GM23338 (cell line): Measurements from ENCODE around the gene APOBEC3A. TPM values are rescaled to one million over a fixed set of nuclear protein-coding genes. Genes with fewer than 3 reads are reported as not detected.

Source experiments
- ATAC-seq: fragments of 200-7000 bp; cut with Tn5 transposase; 3 replicates; pipeline ENCODE4 v1.9.1; 2020
- DNase-seq: peaks from one replicate; pipeline ENCODE4 v3.0.0-alpha.2; 2015; ENCODE audit warnings: low spot score
- H2AFZ ChIP-seq: fragments of 200-600 bp; sonication (generic); 2 replicates; pipeline ENCODE4 v1.8.0; 2016; ENCODE audit warnings: antibody characterized with exemption, mild to moderate bottlenecking, moderate library complexity
- H3F3A ChIP-seq: fragments of 200-600 bp; sonication (generic); replicated peaks from 2 replicates; pipeline ENCODE4 v1.8.0; 2017; ENCODE audit warnings: antibody characterized with exemption, mixed run types, low read depth
- H3K27ac ChIP-seq: fragments of 200-600 bp; sonication (generic); 2 replicates; pipeline ENCODE4 v1.6.1; 2016; ENCODE audit warnings: low read depth
- H3K27me3 ChIP-seq: fragments of 200-600 bp; sonication (generic); 2 replicates; pipeline ENCODE4 v1.8.0; 2016; ENCODE audit warnings: mild to moderate bottlenecking, mixed run types, moderate library complexity; ENCODE audit not compliant: insufficient read depth
- H3K36me3 ChIP-seq: fragments of 200-600 bp; sonication (generic); 2 replicates; pipeline ENCODE4 v1.8.0; 2016; ENCODE audit warnings: mild to moderate bottlenecking; ENCODE audit not compliant: insufficient read depth
- H3K4me1 ChIP-seq: fragments of 200-600 bp; sonication (generic); 2 replicates; pipeline ENCODE4 v1.8.0; 2016; ENCODE audit warnings: mild to moderate bottlenecking, moderate library complexity; ENCODE audit not compliant: insufficient read depth
- H3K4me2 ChIP-seq: fragments of 200-600 bp; sonication (generic); 2 replicates; pipeline ENCODE4 v1.7.1; 2017; ENCODE audit warnings: mixed run types
- H3K4me3 ChIP-seq: fragments of 200-600 bp; sonication (generic); 2 replicates; pipeline ENCODE4 v1.6.1; 2016; ENCODE audit warnings: mixed run types
- H3K79me2 ChIP-seq: fragments of 200-600 bp; sonication (generic); replicated peaks from 2 replicates; pipeline ENCODE4 v1.8.0; 2017; ENCODE audit warnings: mild to moderate bottlenecking; ENCODE audit not compliant: insufficient read depth
- H3K9me2 ChIP-seq: fragments of 200-600 bp; sonication (generic); 2 replicates; pipeline ENCODE4 v1.8.0; 2017; ENCODE audit not compliant: insufficient read depth
- H4K20me1 ChIP-seq: fragments of 200-600 bp; sonication (generic); replicated peaks from 2 replicates; pipeline ENCODE4 v1.8.0; 2017; ENCODE audit warnings: mild to moderate bottlenecking; ENCODE audit not compliant: insufficient read depth
- H3K27ac Mint-ChIP-seq: 2 replicates; pipeline ENCODE4 v1.8.0; 2020; ENCODE audit warnings: inconsistent platforms, mild to moderate bottlenecking, moderate library complexity, mixed read lengths
- H3K27me3 Mint-ChIP-seq: 3 replicates; pipeline ENCODE4 v1.8.0; 2022; ENCODE audit warnings: low read depth, mild to moderate bottlenecking, moderate library complexity, mixed read lengths, inconsistent platforms; ENCODE audit not compliant: insufficient read depth, poor library complexity
- H3K36me3 Mint-ChIP-seq: 3 replicates; pipeline ENCODE4 v1.8.0; 2021; ENCODE audit warnings: low read depth, mild to moderate bottlenecking, inconsistent platforms, moderate library complexity, mixed read lengths
- H3K4me1 Mint-ChIP-seq: 3 replicates; pipeline ENCODE4 v1.8.0; 2020; ENCODE audit warnings: mild to moderate bottlenecking, inconsistent platforms, mixed read lengths
- H3K4me3 Mint-ChIP-seq: 3 replicates; pipeline ENCODE4 v1.8.0; 2021; ENCODE audit warnings: moderate library complexity, mild to moderate bottlenecking, inconsistent platforms, mixed read lengths
- H3K9me3 Mint-ChIP-seq: 3 replicates; pipeline ENCODE4 v1.8.0; 2020; ENCODE audit warnings: moderate library complexity, mild to moderate bottlenecking, inconsistent platforms, mixed read lengths
- CREB1 ChIP-seq: fragments of 250-450 bp; sonication (Bioruptor Pico); IDR thresholded peaks from 2 replicates; pipeline ENCODE4 v1.5.0; 2020; ENCODE audit warnings: low read depth, mild to moderate bottlenecking, moderate library complexity
- EZH2 ChIP-seq: fragments of 200-600 bp; sonication (generic); IDR thresholded peaks from one replicate; pipeline ENCODE4 v1.8.0; 2017; ENCODE audit warnings: antibody characterized with exemption, mild to moderate bottlenecking, low read depth; ENCODE audit not compliant: unreplicated experiment
- EZH2phosphoT487 ChIP-seq: fragments of 200-600 bp; sonication (generic); IDR thresholded peaks from one replicate; pipeline ENCODE4 v1.8.1; 2018; ENCODE audit warnings: antibody characterized with exemption; ENCODE audit not compliant: unreplicated experiment
- JUNB ChIP-seq: IDR thresholded peaks from one replicate; pipeline ENCODE4 v1.6.1; 2016; ENCODE audit warnings: antibody characterized with exemption; ENCODE audit not compliant: unreplicated experiment
- NANOG ChIP-seq: IDR thresholded peaks from 2 replicates; pipeline ENCODE4 v1.6.1; 2016; ENCODE audit warnings: antibody characterized with exemption, borderline replicate concordance
- POLR2AphosphoS5 ChIP-seq: IDR thresholded peaks from 2 replicates; pipeline ENCODE4 v1.6.1; 2016; ENCODE audit warnings: antibody characterized with exemption, low read depth
- STAT1 ChIP-seq: IDR thresholded peaks from one replicate; pipeline ENCODE4 v1.6.1; 2016; ENCODE audit warnings: antibody characterized with exemption; ENCODE audit not compliant: unreplicated experiment
- ZNF114 ChIP-seq: fragments of 250-450 bp; sonication (Bioruptor Pico); IDR thresholded peaks from 2 replicates; pipeline ENCODE4 v1.5.0; 2020; ENCODE audit warnings: mild to moderate bottlenecking, moderate library complexity
- ZNF331 ChIP-seq: fragments of 250-450 bp; sonication (Bioruptor Pico); IDR thresholded peaks from 2 replicates; pipeline ENCODE4 v1.5.0; 2020; ENCODE audit warnings: low read depth, mild to moderate bottlenecking, moderate library complexity
- polyA plus RNA-seq: library from polyadenylated mRNA; unstranded; fragments of >200 nt; fragmentation: Nextera tagmentation; extraction: Ambion mirVana; gene quantifications from 2 replicates; pipeline ENCODE4 v1.2.1, GENCODE V29; 2016
- total RNA-seq: library from RNA; depleted of rRNA; stranded (reverse); fragments of >200 nt; shearing (Covaris generic); gene quantifications from 2 replicates; pipeline ENCODE4 v1.2.3, GENCODE V29; 2014
- TF ChIP-seq, protein P1 (sequence below): IDR thresholded peaks from one replicate; pipeline ENCODE4 v1.6.1; 2018; ENCODE audit warnings: antibody characterized with exemption; ENCODE audit not compliant: unreplicated experiment
- TF ChIP-seq, protein P2 (sequence below), 2 experiments: fragments of 200-600 bp in 1 of 2; sonication (generic) in 1 of 2; conservative IDR thresholded peaks; 2 replicates each; pipeline versions ENCODE4 v1.5.1 to v1.6.1; 2016 to 2017; ENCODE audit warnings: antibody characterized with exemption in 2 of 2, low read depth in 2 of 2, mild to moderate bottlenecking in 2 of 2, moderate library complexity in 1 of 2
- TF ChIP-seq, protein P3 (sequence below): fragments of 250-450 bp; sonication (Bioruptor Pico); IDR thresholded peaks from 2 replicates; pipeline ENCODE4 v1.5.0; 2020; ENCODE audit warnings: mild to moderate bottlenecking, moderate library complexity
- TF ChIP-seq, protein P4 (sequence below): IDR thresholded peaks from 2 replicates; pipeline ENCODE4 v1.6.1; 2016; ENCODE audit warnings: antibody characterized with exemption

The APOBEC3A gene
- total and polyA plus RNA-seq, 2 experiments from 2014 or later = 0.21 TPM; not detected in 1

DNA sequence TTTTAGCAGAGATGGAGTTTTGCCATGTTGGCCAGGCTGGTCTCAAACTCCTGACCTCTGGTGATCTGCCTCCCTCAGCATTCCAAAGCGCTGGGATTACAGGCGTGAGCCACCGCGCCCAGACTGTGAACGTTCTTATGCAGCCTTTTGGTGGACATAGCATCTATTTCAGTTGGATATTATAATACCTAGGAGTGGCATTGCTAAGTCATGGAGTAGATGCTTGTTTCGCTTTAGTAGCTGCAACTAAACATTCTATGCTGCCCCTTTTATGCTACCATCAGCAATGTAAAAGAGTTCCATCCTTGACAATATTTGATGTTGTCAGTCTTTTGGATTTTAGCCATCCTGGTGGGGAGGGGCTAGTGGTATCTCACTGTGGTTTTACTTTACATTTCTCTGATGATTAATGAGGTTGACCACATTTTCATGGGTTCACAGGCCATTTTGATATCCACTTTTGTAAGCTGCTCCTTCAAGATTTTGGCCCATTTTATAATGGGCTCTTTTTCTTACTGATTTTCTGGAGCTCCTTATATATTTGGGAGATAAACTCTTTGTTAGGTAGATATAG is 16.5 kb upstream of the APOBEC3A start:
- TF ChIP-seq CREB1 (CRISPR knock-in tag) (no peak), STAT1 (no peak), EZH2phosphoT487 (no peak), JUNB (no peak), EZH2 (no peak), ZNF331 (CRISPR knock-in tag) (no peak), POLR2AphosphoS5 (no peak), NANOG (no peak), ZNF114 (no peak)
- TF ChIP-seq, protein P1, sequence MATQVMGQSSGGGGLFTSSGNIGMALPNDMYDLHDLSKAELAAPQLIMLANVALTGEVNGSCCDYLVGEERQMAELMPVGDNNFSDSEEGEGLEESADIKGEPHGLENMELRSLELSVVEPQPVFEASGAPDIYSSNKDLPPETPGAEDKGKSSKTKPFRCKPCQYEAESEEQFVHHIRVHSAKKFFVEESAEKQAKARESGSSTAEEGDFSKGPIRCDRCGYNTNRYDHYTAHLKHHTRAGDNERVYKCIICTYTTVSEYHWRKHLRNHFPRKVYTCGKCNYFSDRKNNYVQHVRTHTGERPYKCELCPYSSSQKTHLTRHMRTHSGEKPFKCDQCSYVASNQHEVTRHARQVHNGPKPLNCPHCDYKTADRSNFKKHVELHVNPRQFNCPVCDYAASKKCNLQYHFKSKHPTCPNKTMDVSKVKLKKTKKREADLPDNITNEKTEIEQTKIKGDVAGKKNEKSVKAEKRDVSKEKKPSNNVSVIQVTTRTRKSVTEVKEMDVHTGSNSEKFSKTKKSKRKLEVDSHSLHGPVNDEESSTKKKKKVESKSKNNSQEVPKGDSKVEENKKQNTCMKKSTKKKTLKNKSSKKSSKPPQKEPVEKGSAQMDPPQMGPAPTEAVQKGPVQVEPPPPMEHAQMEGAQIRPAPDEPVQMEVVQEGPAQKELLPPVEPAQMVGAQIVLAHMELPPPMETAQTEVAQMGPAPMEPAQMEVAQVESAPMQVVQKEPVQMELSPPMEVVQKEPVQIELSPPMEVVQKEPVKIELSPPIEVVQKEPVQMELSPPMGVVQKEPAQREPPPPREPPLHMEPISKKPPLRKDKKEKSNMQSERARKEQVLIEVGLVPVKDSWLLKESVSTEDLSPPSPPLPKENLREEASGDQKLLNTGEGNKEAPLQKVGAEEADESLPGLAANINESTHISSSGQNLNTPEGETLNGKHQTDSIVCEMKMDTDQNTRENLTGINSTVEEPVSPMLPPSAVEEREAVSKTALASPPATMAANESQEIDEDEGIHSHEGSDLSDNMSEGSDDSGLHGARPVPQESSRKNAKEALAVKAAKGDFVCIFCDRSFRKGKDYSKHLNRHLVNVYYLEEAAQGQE = no peak
- TF ChIP-seq, protein P2, sequence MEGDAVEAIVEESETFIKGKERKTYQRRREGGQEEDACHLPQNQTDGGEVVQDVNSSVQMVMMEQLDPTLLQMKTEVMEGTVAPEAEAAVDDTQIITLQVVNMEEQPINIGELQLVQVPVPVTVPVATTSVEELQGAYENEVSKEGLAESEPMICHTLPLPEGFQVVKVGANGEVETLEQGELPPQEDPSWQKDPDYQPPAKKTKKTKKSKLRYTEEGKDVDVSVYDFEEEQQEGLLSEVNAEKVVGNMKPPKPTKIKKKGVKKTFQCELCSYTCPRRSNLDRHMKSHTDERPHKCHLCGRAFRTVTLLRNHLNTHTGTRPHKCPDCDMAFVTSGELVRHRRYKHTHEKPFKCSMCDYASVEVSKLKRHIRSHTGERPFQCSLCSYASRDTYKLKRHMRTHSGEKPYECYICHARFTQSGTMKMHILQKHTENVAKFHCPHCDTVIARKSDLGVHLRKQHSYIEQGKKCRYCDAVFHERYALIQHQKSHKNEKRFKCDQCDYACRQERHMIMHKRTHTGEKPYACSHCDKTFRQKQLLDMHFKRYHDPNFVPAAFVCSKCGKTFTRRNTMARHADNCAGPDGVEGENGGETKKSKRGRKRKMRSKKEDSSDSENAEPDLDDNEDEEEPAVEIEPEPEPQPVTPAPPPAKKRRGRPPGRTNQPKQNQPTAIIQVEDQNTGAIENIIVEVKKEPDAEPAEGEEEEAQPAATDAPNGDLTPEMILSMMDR (conservative IDR thresholded peaks at IDR 0.05; ENCODE audit: low read depth in 2 of 2) = no peak
- TF ChIP-seq, protein P3, sequence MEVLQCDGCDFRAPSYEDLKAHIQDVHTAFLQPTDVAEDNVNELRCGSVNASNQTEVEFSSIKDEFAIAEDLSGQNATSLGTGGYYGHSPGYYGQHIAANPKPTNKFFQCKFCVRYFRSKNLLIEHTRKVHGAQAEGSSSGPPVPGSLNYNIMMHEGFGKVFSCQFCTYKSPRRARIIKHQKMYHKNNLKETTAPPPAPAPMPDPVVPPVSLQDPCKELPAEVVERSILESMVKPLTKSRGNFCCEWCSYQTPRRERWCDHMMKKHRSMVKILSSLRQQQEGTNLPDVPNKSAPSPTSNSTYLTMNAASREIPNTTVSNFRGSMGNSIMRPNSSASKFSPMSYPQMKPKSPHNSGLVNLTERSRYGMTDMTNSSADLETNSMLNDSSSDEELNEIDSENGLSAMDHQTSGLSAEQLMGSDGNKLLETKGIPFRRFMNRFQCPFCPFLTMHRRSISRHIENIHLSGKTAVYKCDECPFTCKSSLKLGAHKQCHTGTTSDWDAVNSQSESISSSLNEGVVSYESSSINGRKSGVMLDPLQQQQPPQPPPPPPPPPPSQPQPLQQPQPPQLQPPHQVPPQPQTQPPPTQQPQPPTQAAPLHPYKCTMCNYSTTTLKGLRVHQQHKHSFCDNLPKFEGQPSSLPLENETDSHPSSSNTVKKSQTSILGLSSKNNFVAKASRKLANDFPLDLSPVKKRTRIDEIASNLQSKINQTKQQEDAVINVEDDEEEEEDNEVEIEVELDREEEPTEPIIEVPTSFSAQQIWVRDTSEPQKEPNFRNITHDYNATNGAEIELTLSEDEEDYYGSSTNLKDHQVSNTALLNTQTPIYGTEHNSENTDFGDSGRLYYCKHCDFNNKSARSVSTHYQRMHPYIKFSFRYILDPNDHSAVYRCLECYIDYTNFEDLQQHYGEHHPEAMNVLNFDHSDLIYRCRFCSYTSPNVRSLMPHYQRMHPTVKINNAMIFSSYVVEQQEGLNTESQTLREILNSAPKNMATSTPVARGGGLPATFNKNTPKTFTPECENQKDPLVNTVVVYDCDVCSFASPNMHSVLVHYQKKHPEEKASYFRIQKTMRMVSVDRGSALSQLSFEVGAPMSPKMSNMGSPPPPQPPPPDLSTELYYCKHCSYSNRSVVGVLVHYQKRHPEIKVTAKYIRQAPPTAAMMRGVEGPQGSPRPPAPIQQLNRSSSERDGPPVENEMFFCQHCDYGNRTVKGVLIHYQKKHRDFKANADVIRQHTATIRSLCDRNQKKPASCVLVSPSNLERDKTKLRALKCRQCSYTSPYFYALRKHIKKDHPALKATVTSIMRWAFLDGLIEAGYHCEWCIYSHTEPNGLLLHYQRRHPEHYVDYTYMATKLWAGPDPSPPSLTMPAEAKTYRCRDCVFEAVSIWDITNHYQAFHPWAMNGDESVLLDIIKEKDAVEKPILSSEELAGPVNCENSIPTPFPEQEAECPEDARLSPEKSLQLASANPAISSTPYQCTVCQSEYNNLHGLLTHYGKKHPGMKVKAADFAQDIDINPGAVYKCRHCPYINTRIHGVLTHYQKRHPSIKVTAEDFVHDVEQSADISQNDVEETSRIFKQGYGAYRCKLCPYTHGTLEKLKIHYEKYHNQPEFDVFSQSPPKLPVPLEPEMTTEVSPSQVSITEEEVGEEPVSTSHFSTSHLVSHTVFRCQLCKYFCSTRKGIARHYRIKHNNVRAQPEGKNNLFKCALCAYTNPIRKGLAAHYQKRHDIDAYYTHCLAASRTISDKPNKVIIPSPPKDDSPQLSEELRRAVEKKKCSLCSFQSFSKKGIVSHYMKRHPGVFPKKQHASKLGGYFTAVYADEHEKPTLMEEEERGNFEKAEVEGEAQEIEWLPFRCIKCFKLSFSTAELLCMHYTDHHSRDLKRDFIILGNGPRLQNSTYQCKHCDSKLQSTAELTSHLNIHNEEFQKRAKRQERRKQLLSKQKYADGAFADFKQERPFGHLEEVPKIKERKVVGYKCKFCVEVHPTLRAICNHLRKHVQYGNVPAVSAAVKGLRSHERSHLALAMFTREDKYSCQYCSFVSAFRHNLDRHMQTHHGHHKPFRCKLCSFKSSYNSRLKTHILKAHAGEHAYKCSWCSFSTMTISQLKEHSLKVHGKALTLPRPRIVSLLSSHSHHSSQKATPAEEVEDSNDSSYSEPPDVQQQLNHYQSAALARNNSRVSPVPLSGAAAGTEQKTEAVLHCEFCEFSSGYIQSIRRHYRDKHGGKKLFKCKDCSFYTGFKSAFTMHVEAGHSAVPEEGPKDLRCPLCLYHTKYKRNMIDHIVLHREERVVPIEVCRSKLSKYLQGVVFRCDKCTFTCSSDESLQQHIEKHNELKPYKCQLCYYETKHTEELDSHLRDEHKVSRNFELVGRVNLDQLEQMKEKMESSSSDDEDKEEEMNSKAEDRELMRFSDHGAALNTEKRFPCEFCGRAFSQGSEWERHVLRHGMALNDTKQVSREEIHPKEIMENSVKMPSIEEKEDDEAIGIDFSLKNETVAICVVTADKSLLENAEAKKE (CRISPR knock-in tag) = no peak
- TF ChIP-seq, protein P4, sequence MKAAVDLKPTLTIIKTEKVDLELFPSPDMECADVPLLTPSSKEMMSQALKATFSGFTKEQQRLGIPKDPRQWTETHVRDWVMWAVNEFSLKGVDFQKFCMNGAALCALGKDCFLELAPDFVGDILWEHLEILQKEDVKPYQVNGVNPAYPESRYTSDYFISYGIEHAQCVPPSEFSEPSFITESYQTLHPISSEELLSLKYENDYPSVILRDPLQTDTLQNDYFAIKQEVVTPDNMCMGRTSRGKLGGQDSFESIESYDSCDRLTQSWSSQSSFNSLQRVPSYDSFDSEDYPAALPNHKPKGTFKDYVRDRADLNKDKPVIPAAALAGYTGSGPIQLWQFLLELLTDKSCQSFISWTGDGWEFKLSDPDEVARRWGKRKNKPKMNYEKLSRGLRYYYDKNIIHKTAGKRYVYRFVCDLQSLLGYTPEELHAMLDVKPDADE = no peak
- H3K4me3 Mint-ChIP-seq = no peak overlapping the region
- Histone ChIP-seq H3K4me2 (no peak overlapping the region), H3K4me3 (no peak overlapping the region), H3K27me3 (no peaks in the 10 kb centered on the region), H2AFZ (no peak overlapping the region), H3K9me2 (no peaks in the 10 kb centered on the region), H3K79me2 (no peaks in the 10 kb centered on the region), H4K20me1 (peaks cover 3% of the 10 kb centered on the region; the same call in 1 of the 2 replicates), H3K36me3 (no peaks in the 10 kb centered on the region), H3F3A (no peaks in the 10 kb centered on the region), H3K4me1 (no peaks in the 10 kb centered on the region), H3K27ac (no peak overlapping the region)
- no peak overlapping the region for H3K27ac Mint-ChIP-seq
- DNase-seq (no peak), ATAC-seq (no peak)
- peaks cover 10% of the 10 kb centered on the region for H3K27me3 Mint-ChIP-seq
- no peaks in the 10 kb centered on the region for H3K36me3 Mint-ChIP-seq
- no peaks in the 10 kb centered on the region; the same call in 2 of the 3 replicates for H3K9me3 Mint-ChIP-seq
- 0 out of 3 replicates have a peak, but pooled peaks cover 3% of the 10 kb centered on the region for H3K4me1 Mint-ChIP-seq
